Measurements from ENCODE around the gene MTFMT.

Gene MTFMT

GRCh38 chr15:64981812-64982431, 47.5 kb downstream of the MTFMT start:
- no peak for DNase-seq

- DNase-seq = no peak
These were observed 50.2 kb downstream of the MTFMT start for GRCh38 chr15:64979252-64979710.

GRCh38 chr15:64975390-64975789, 54.0 kb downstream of the MTFMT start:
- DNase-seq = no peak

GRCh38 chr15:64970698-64971097, 58.7 kb downstream of the MTFMT start:
- no peak for DNase-seq

- DNase-seq = no peak
These were observed 60.0 kb downstream of the MTFMT start for GRCh38 chr15:64969401-64969800.

GRCh38 chr15:64961013-64961412, 68.4 kb downstream of the MTFMT start:
- DNase-seq = no peak

GRCh38 chr15:64960153-64960552, 69.3 kb downstream of the MTFMT start:
- no peak for DNase-seq

- no peak for DNase-seq
These were observed 70.3 kb downstream of the MTFMT start for GRCh38 chr15:64959128-64959527.

- no peak for DNase-seq
These were observed 75.0 kb downstream of the MTFMT start for GRCh38 chr15:64954395-64954794.

GRCh38 chr15:64951777-64952418, 77.5 kb downstream of the MTFMT start:
- DNase-seq = no peak
